ENCODE measurements around the gene EPHB2. TPM values are rescaled to one million over a fixed set of nuclear protein-coding genes. Genes with fewer than 3 reads are reported as not detected.

The EPHB2 gene
- total and polyA plus RNA-seq, 2 of the 4 experiments (the other 2 are of a cell fraction) = 52.3 to 58.8 TPM

- WGBS, 2 experiments (ENCODE audit: extremely low coverage in 2 of 2, insufficient read length in 1 of 2) = no CpG with 5 or more reads among the region's 7 CpGs
These were observed 244.5 kb downstream of the EPHB2 start for GRCh38 chr1:22955146-22955545.

More at GRCh38 chr1:22955146-22955545, 244.5 kb downstream of the EPHB2 start:
- Histone ChIP-seq H3K18ac (ENCODE audit: low read depth, low read length) (no peak overlapping the region), H3K23ac (ENCODE audit: low read depth, low read length) (no peak overlapping the region), H4K5ac (ENCODE audit: low read depth, low read length) (no peak overlapping the region), H2BK120ac (ENCODE audit: low read depth, low read length) (no peak overlapping the region), H3K4me1 (ENCODE audit: control insufficient read depth, insufficient read depth, low read length) (no peaks in the 10 kb centered on the region), H2BK15ac (ENCODE audit: low read depth, low read length) (no peak overlapping the region), H2BK5ac (ENCODE audit: low read depth, low read length, poor library complexity, severe bottlenecking) (no peak overlapping the region), H2AK5ac (ENCODE audit: low read depth, low read length) (no peak overlapping the region), H2BK20ac (ENCODE audit: low read depth, low read length) (no peak overlapping the region), H3K36me3 (ENCODE audit: control insufficient read depth, insufficient read depth, low read length) (no peaks in the 10 kb centered on the region), H3K9ac (ENCODE audit: low read depth, low read length) (no peak overlapping the region), H3K27me3 (ENCODE audit: control insufficient read depth, insufficient read depth, low read length) (peaks cover 60% of the 10 kb centered on the region), H3K4ac (ENCODE audit: low read depth, low read length) (no peak overlapping the region), H2AK9ac (replicated peaks; ENCODE audit: low read depth, low read length, poor library complexity) (no peak overlapping the region), H3K14ac (replicated peaks; ENCODE audit: low read depth, low read length) (no peak overlapping the region), H4K8ac (ENCODE audit: low read depth in 2 of 2, low read length in 2 of 2) (no peak overlapping the region), H4K20me1 (ENCODE audit: insufficient read depth, low read length) (no peaks in the 10 kb centered on the region), H3K9me3 (ENCODE audit: control insufficient read depth, insufficient read depth, low read length) (peaks cover 3% of the 10 kb centered on the region), H2AFZ (replicated peaks; ENCODE audit: low read length, poor library complexity) (no peak overlapping the region), H3K27ac (ENCODE audit: insufficient read depth, low read length) (no peak overlapping the region), H3K56ac (ENCODE audit: extremely low read depth, insufficient read depth, low read length) (no peak overlapping the region), H4K91ac (ENCODE audit: insufficient read depth, low read depth, low read length) (no peak overlapping the region), H3K9me1 (ENCODE audit: insufficient read depth, low read length) (no peaks in the 10 kb centered on the region), H3K79me1 (ENCODE audit: low read depth in 1 of 2, low read length in 2 of 2) (no peaks in the 10 kb centered on the region), H3K4me2 (ENCODE audit: low read depth, low read length) (no peak overlapping the region), H3K4me3 (ENCODE audit: insufficient read depth, low read depth, low read length) (no peak overlapping the region)
- intact Hi-C loops (cut with micrococcal nuclease) (no loop called here), in situ Hi-C loops (cut with MboI; ENCODE audit: low sequenced_read_pairs) (no loop called here), dilution Hi-C loops (cut with HindIII; ENCODE audit: low sequenced_read_pairs, unreplicated experiment) (no loop called here)
- DNase-seq = no peak
- no peak for ATAC-seq (ENCODE audit: low read depth)
- POLR2A ChIA-PET (ENCODE audit: unreplicated experiment) = no interaction called here
- TF ChIP-seq FOS (IDR thresholded peaks at IDR 0.05; ENCODE audit: low read depth, low read length) = no peak
- TF ChIP-seq SMC3 (IDR thresholded peaks at IDR 0.05; ENCODE audit: low read depth, low read length) = no peak
- no peak for TF ChIP-seq RFX5 (IDR thresholded peaks at IDR 0.05; ENCODE audit: low read depth, low read length)
- TF ChIP-seq CTCF (conservative IDR thresholded peaks at IDR 0.05; ENCODE audit: low read depth, low read length) = no peak
- no peak for TF ChIP-seq NFE2L2 (IDR thresholded peaks at IDR 0.05; ENCODE audit: low read depth, low read length)
- no peak for TF ChIP-seq CHD1 (IDR thresholded peaks at IDR 0.05; ENCODE audit: low read depth, low read length)
- TF ChIP-seq CEBPB (IDR thresholded peaks at IDR 0.05; ENCODE audit: low read depth, low read length) = no peak
- TF ChIP-seq POLR2A (IDR thresholded peaks at IDR 0.05; ENCODE audit: low read depth, low read length) = no peak
- TF ChIP-seq MAFK (IDR thresholded peaks at IDR 0.05; ENCODE audit: low read depth, low read length) = no peak
- TF ChIP-seq MAZ (IDR thresholded peaks at IDR 0.05; ENCODE audit: borderline replicate concordance, low read depth, low read length) = no peak
- TF ChIP-seq MXI1 (IDR thresholded peaks at IDR 0.05; ENCODE audit: borderline replicate concordance, low read depth, low read length) = no peak
- TF ChIP-seq RCOR1 (IDR thresholded peaks at IDR 0.05; ENCODE audit: insufficient replicate concordance, low read length) = no peak
- TF ChIP-seq USF2 (IDR thresholded peaks at IDR 0.05; ENCODE audit: low read depth, low read length) = no peak
- no peak for TF ChIP-seq ELK1 (IDR thresholded peaks at IDR 0.05; ENCODE audit: borderline replicate concordance, low read depth, low read length)
- no peak for TF ChIP-seq BHLHE40 (IDR thresholded peaks at IDR 0.05; ENCODE audit: low read depth, low read length)
- no peak for TF ChIP-seq RAD21 (IDR thresholded peaks at IDR 0.05; ENCODE audit: low read length)
- CTCF ChIA-PET = no interaction called here
- BruUV-seq (replicated peaks) = no TSS peak

Data from IMR-90 (cell line).